Activated CD4-positive, alpha-beta T cell treated with anti-CD3 and anti-CD28 coated beads, Interleukin-2, amount 50 U/mL, for 4 hours (primary cell): ENCODE results near the gene FBXW11.
"Not testable (repeated sequence)": the region's sequence is repeated elsewhere in the genome, so short reads cannot be mapped to it uniquely, and the experiment has no call there.

Experiments
- DNase-seq, 2 experiments: peaks; one replicate each; pipeline ENCODE4 v3.0.0-alpha.2; 2020

Gene FBXW11

DNA sequence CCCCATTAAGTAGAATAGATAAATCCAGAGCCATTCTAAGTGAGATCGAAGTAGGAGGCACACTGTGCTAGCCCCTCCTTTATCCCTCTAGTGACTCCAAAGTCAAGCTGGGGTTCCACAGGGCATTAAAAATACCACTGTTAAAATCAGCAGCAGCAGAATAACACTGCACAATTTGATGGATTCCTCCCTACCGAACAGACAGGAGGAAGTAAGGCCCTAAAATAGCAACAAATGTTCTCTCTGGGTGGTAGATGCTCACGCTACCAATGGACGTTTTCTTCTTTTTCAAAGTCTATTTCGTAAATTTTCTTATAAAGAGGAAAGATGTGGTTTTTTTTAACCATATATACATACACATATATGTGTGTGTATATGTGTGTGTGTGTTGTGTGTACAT lies 54.4 kb downstream of the FBXW11 start:
- DNase-seq: no peak

DNA sequence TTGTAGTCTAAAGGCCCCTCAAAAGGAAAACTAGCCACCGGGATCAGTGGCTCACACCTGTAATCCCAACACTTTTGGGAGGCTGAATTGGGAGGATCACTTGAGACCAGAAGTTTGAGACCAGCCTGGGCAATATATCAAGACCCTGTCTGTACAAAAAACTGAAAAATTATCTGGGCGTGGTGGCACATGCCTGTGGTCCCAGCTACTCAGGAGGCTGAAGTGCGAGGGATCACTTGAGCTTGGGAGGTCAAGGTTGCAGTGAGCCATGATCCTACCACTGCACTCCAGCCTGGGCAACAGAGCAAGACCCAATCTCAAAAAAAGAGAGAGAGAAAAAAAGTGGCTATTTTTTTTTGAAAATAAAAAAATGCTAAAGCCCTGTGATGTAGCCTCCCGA lies 55.2 kb downstream of the FBXW11 start:
- DNase-seq: no peak

DNA sequence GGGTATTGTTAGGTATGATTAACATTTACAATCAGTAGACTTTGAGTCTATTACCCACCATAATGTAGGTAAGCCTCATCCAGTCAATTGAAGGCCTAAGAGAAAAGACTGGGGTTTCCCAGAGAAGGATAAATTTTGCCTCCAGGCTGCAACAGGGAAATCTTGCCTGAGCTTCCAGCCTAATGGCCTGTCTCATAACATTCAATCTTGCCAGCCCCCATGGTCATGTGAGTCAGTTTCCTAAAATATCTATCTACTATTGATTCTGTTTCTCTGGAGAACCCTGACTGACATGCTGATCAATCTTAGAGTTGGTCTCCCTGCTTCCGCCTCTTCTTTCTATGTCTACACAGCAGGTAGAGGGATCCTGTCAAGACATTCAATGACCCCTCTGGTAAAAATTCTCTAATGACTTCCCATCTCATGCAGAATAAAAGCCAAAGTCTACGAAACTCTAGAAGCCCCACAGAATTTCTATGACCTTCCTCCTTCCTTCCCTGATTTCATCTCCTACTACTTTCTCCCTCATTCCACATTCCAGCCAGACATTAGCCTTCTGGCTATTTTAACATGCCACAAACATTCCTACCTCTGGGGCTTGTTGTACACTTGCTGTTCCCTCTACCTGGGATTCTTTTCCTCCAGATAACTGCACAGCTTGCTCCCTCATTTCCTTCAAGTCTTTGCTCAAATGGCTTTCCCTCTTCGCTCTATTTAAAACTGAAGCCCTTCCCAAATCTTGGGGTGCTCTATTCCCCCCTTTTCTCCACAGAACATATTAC lies 60.2 kb downstream of the FBXW11 start:
- DNase-seq: no peak

- no peak for DNase-seq
These were observed 61.0 kb downstream of the FBXW11 start for GRCh38 chr5:171945476-171945875.

- DNase-seq: no peak
These were observed 61.4 kb downstream of the FBXW11 start for GRCh38 chr5:171945066-171945465.

GRCh38 chr5:171942112-171942516 lies 64.3 kb downstream of the FBXW11 start:
- DNase-seq: not testable (repeated sequence)

- DNase-seq: not testable (repeated sequence)
These were observed 64.8 kb downstream of the FBXW11 start for GRCh38 chr5:171941675-171942074.

- DNase-seq: not testable (repeated sequence)
These were observed 65.2 kb downstream of the FBXW11 start for GRCh38 chr5:171941275-171941674.

GRCh38 chr5:171939951-171940350 lies 66.5 kb downstream of the FBXW11 start:
- no peak for DNase-seq

- DNase-seq: no peak
These were observed 68.1 kb downstream of the FBXW11 start for GRCh38 chr5:171938358-171938757.

DNA sequence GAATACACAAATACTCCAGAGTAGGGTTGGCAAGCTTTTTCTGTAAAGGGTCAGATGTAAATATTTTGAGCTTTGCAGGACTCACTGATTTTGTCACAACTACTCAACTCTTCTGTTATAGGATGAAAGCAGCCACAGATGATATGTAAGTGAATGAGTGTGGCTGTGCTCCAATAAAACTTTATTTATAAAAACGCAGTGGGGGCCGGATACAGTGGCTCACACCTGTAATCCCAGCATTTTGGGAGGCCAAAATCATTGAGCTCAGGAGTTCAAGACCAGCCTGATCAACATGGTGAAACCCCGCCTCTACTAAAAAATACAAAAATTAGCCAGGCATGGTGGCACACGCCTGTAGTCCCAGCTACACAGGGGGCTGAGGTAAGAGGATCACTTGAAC lies 69.1 kb downstream of the FBXW11 start:
- DNase-seq: no peak

- no peak for DNase-seq
These were observed 71.9 kb downstream of the FBXW11 start for GRCh38 chr5:171934586-171934985.

- no peak for DNase-seq
These were observed 75.3 kb downstream of the FBXW11 start for GRCh38 chr5:171931163-171931562.

- DNase-seq: no peak
These were observed 79.0 kb downstream of the FBXW11 start for GRCh38 chr5:171927345-171927941.

DNA sequence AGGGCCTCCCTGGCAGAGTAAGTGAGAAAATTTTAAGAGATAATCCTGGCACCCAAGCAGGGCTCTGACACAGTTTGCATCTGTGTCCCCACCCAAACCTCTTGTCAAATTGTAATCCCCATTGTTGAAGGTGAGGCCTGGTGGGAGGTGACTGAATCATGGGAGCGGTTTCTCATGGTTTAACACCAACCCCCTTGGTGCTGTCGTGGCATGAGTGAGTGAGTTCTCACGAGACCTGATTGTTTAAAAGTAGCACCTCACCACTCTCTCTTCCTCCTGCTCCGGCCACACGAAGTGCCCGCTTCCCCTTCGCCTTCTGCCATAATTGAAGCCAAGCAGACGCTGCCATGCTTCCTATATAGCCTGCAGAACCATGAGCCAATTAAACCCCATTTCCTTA lies 80.1 kb downstream of the FBXW11 start:
- no peak for DNase-seq

GRCh38 chr5:171924493-171925122 lies 81.8 kb downstream of the FBXW11 start:
- no peak for DNase-seq

GRCh38 chr5:171920765-171921391 lies 85.6 kb downstream of the FBXW11 start:
- DNase-seq: no peak

GRCh38 chr5:171915700-171916099 lies 90.7 kb downstream of the FBXW11 start:
- not testable (repeated sequence) for DNase-seq

GRCh38 chr5:171914726-171915338 lies 91.6 kb downstream of the FBXW11 start:
- no peak for DNase-seq

DNA sequence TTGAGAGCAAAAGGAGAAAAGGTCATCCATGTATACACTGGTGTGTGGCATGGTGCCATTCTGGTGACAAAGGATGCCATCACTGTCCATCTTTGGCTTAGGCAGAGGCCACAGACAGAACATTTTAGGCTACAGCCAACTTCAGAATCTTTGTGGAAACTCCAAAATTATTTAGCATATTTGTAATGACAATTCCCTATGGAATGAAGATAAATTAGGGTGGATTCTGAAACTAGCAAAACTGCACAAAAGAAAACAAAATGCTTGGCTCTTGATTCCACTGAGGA lies 92.5 kb downstream of the FBXW11 start:
- no peak for DNase-seq

DNA sequence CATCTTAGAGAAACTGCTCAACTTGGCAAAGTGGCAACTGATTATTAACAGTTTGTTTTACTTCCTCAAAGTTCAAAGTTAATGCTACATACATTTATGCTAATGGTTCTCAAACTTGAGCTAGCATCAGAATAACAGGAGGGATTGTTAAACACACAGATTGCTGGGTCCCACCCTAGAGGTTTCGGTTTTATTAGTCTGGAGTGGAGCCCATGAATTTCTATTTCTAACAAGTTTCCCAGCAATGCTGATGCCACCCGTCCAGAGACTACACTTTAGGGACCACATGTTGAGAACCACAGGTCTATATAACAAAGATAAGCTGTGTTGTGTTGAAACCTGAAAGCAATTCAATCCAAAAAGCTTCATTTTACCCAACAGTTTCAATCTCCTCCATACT lies 95.3 kb downstream of the FBXW11 start:
- no peak for DNase-seq

DNA sequence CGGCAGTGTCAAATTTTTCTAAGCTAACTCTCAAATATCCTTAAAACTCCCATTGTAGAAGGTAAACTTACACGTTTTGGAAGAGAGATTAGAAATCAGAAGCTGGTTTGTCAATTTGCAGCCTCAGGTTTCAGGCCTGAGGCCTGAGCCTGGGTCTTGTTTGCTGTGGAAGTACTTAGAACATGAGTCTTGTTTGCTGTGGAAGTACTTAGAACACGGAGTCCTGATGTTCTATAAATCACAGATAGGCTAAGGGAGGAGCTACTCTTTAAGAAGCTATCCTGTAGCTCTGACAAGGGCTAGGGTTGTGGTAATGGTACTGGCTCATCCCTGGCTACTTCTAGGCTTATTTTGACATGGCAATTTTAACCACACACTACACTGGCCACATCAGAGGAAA lies 97.8 kb downstream of the FBXW11 start:
- no peak for DNase-seq

DNA sequence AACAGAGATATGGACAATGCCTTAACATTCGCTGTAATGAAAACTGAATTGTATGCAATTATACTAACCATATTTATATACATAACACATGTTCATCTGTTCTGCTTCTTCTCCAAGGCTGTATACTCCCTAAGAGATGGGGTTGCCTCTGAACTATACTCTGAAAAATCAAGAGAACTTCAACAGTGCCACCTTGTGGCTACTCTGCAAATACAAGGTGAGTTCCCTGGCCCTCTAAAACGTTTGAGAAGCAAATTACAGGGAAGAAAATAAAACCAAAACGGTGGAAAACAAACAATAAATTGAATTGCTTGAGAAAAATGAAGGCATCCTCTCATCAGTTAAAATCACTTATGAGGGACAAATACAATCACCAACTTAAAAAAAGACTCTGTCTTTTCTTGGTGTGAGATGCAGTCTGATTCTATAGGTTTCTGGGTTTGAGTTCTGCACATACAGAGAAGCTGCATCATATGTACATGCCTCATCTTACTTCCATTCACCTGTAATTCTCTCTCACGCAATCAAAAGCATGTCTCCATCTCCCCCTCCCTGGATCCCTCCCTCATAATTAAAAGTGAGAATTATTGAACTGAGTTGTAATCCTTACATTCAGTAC lies 98.6 kb downstream of the FBXW11 start:
- DNase-seq: peak; percentile 24 to 33
